Measurements from ENCODE around the gene ZNF536.
"Not testable (repeated sequence)": the region's sequence is repeated elsewhere in the genome, so short reads cannot be mapped to it uniquely, and the experiment has no call there.

The ZNF536 gene

DNA sequence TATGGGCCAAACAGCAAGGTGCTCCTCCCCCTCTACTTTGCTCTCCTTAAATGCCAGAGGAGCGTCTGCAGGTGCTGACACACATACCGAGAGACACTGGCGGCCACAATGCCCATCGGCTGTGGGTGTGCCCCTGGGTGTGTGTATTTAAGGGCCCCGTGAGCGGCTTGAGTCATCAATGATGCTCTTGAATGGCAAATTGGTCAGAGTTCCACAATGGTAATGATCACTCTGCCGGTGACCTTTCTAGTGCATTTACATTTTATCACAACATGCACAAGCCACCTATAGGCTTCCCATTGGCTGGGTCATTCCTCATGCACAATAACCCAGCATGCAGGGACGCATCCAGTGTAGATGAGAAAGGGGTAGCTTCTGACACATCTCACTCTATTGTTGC lies 124.8 kb downstream of the ZNF536 start:
- no peak for DNase-seq

DNA sequence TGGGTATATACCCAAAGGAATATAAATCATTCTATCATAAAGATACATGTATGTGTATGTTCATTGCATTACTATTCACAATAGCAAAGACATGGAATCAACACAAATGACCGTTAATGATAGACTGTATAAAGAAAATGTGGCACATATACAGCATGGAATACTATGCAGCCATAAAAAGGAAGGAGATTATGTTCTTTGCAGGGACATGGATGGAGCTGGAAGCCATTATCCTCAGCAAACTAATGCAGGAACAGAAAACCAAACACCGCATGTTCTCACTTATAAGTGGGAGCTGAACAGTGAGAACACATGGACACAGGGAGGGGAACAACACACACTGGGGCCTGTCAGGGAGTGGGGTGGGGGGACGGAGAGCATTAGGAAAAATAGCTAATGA lies 125.9 kb downstream of the ZNF536 start:
- DNase-seq: not testable (repeated sequence)

GRCh38 chr19:30498707-30499106 lies 126.5 kb downstream of the ZNF536 start:
- DNase-seq: no peak

- DNase-seq: no peak
These were observed 132.1 kb downstream of the ZNF536 start for GRCh38 chr19:30504272-30504671.

DNA sequence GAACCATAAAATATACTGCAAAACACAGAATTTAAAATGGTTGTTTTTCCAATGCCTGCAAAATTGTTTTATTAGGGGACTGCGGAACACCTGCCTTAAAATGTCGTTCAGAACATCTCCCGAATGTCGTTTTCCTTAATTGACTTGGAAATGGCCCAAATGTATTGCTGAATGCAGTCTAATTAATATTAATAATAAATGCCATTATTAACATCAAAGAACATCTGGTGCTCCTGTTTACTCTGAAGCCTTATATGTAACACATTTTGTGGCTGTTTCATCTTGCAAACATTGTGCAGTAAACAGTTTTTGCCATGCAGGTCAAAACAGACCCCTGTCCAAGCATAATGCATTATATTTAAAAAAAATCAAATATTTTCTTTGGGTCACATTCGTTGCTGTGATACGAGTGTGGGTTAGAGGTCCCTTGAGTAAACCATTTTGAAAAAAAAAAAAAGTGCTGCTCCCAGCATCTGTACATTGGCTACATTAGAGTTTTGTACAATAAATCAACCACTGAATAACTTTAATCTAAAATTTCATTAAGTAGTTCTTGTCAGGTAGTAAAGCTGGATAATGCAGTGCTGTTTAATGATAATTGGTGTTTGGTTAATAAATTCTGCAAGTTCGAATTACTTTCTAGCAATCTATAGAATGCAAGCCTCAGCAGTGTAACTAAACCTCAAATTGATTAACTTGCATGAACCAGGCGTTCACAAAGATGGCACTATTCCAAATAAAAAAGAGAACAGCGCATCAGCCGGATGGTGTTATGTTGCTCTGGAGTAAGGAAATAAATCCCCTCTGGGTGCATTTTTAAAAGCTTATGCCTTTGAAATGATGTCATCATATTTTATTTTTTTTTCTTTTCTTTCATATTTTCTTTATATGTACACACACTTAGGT lies 140.2 kb downstream of the ZNF536 start:
- no peak for DNase-seq

DNA sequence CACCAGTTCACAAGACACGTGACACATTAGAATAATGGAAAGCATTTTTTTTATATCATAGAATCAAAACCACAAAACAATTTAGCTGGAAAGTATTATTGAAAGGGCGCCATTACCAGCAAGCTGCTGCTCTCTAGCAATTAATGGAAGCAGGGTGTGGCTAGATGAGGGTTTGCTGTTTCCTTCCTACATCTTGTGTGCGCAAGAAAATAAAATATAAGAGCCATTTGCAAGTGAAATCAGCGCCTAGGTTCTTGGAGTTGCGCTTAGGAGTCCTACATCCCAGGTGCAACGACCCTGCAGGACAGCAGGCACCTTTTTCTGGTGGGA lies 140.9 kb downstream of the ZNF536 start:
- DNase-seq: no peak

DNA sequence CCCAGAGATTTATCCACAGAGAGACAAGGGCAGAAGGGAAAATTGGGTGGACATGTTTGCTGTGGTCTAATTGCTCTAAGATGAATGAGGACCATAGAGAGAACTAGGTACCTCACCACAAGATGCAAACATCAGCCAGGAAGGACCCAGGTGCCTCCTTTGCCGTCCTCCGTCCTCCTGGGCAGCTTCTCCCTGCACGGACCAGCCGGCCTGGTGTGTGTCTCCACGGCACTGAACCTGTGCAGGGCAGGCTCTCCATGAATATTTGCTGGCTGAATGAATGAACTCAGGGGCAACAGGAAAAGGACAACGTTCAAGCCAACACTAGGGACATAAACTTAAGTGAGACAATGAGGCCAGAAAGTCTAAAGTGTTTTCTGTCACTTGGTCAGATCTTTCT lies 143.9 kb downstream of the ZNF536 start:
- no peak for DNase-seq

GRCh38 chr19:30516531-30516930 lies 144.3 kb downstream of the ZNF536 start:
- DNase-seq: no peak

DNA sequence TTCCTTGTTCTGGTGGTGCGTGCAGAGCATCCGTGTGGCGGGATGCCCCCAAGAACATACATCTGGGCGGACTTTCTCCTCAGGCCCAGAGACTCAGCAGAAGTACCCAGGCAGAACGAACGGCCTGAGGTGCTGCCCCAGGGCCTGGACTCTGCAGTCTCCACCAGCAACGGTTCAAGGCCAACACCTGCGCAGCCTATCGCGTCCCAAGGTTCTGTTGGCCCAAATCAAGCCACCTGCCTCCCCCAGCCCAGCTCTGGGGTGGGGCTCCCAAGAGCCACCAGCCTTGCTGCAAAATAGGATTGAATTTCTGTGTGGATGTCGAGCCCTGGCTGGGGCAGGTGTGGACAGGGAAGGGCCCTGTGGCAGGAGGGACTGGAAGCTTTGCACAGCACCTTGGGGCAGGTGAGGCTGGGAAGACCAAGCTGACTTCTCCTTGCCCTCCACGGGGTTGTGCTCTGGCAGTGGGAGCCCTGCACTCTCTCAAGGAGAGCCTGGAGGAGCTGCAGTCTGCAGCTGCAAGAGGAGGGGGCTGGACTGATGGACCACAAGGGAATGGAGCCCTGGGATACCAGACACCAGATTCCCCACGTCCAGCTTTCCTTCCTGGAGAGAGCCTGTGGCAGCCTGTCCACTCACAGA lies 146.9 kb downstream of the ZNF536 start:
- DNase-seq: no peak

- DNase-seq: no peak
These were observed 147.5 kb downstream of the ZNF536 start for GRCh38 chr19:30519607-30520205.

- DNase-seq: no peak
These were observed 148.7 kb downstream of the ZNF536 start for GRCh38 chr19:30520735-30521479.

GRCh38 chr19:30521937-30522336 lies 149.8 kb downstream of the ZNF536 start:
- DNase-seq: no peak

GRCh38 chr19:30522341-30522740 lies 150.2 kb downstream of the ZNF536 start:
- no peak for DNase-seq

DNA sequence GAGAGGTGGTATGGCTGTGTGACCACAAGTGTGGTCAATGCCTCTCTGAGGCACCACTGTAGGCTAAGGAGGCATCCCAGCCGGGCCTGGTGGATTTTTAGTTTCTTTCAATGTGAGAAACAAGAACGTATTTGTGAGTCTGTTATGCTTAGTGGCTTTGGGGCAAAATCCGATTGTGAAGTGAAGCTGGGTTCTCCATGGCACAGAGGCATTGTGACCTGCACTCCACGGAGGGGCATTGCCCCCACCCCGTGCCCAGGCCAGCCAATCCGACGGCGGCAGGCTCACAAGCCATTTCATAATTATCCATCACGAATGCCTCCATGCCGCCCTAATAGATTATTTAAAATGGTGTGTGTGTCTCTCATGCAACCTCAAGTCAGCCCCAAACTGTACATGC lies 151.6 kb downstream of the ZNF536 start:
- no peak for DNase-seq

DNA sequence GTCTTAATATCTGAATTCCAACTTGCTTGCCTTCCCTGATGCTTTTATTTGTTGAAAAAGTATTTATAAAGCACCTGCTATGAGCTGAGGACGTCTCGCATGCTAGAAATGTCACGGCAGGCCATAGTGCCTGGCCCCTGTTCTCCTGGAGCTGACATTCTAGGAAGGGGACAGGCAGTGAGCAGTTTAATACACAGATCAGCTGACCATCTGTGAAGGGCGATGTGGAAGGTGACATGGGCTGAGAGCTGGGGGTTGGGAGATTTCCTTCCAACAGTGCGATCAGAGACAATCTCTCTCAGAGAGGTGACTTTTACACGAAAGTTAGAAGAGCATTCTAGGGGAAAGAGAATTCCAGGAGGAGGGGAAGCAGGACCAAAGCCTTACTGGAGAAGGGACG lies 153.2 kb downstream of the ZNF536 start:
- DNase-seq: no peak

DNA sequence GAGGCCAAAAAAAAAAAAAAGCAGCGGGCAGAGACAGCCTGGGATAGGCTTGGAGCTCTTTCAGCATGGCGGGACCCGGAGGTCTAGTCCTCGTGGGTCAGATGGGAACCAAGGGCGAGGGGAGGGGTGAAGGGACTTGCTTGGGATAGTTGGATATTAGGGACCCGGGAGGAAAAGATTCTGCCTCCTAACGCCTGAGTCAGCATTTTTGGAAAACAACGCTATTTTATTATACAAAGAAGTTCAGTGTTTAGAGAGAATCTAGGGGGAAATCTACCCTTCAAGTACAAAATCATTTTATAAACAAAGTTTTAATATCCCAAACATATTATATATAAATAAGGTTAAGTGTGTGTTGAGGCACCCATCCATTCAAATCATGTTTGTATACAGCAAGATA lies 156.7 kb downstream of the ZNF536 start:
- no peak for DNase-seq

DNA sequence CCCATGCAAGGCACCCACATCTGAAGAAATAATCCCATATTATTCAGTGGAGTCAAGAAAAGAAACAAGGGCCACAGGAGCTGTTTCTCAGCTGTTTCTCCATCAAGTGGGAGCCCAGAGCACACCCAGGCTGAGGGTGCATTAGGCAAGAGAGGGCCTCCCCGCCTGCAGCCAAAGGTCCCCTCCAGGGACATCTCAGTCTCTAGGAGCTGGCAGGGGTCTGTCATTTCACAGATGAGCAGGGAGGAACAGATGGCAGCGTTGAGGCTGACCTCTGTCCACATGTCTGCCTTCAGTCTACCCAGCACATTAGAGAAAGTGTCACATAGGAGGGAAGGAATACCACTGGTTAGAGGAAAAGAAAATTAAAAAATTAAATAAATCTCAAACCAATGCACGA lies 157.7 kb downstream of the ZNF536 start:
- DNase-seq: no peak

GRCh38 chr19:30530751-30531150 lies 158.6 kb downstream of the ZNF536 start:
- no peak for DNase-seq

GRCh38 chr19:30535011-30535410 lies 162.8 kb downstream of the ZNF536 start:
- no peak for DNase-seq

- DNase-seq: no peak
These were observed 164.8 kb downstream of the ZNF536 start for GRCh38 chr19:30536975-30537374.

- DNase-seq: no peak
These were observed 167.1 kb downstream of the ZNF536 start for GRCh38 chr19:30539315-30539714.

- DNase-seq: no peak
These were observed 167.8 kb downstream of the ZNF536 start for GRCh38 chr19:30539981-30540380.

DNA sequence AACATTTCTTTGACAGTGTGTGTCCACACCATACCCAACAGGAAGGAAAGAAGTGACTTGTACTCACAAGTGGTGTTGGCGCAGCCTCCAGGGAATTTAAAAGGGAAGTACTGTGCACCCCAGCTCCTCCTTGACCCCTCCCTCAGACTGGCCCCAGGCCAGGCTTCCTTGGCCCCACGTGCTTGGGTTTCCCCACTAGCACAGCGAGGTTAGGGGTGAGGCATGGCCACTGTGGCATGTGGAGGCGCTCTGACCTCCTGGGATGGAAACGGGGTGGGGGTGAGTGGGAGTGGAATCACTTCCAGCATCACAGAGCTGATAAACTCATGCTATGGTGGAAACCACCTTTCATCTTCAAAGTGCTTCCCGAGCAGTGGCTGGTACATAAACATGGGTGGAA lies 168.6 kb downstream of the ZNF536 start:
- DNase-seq: no peak

DNA sequence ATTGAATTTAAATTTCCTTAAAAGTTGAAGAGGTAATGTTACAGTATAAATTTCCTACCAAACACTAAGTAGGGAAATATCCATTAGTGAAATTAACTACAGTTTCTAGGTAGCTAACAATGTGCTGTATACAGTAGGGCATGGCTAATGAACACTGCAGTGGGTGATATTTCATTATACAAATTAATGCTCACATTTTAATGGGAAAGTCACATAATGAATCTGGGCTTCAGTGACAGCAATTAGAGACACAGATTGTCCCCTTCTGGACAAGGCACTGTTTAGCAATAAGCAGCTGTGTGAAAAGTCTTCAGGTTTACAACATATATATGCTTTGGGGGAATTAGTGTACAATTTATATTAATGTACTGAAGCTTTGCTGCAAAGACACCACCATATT lies 169.4 kb downstream of the ZNF536 start:
- no peak for DNase-seq
